Measurements from ENCODE around the gene TMEM141.

TMEM141 gene

DNA sequence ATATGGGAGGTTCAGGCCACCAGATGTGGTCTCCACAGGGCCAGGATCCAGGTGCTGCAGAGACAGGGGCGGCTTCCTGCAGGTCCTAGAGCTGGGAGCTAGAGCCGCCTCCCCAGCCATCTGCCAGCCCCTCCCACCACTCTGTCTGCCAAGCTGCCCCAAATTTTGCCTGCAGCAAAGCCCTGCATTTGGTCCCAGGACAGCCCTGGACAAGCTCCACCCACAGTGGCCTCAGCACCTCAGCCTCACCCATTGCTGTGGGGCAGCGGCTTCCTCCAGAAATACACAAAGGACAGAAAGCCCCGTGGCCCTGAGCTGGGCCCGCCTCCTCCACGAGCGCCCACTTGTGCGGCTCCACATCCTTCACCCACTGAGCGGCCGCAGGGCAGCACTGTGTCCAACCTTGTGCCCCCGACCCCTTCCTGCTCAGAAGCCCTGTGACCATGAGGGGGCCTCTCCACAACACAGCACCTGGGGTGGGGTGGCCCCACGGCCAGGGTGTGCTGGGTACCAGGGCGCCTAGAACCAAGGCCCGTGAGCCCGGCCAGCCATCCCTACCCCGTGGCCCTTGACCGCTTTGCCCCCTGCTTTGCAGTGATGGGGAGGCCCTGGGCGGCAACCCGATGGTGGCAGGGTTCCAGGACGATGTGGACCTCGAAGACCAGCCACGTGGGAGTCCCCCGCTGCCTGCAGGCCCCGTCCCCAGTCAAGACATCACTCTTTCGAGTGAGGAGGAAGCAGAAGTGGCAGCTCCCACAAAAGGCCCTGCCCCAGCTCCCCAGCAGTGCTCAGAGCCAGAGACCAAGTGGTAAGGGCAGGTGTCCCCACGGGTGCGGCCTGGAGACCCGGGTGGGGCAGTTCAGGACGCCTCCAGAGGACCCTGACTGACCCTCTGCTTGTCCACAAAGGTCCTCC is 47.4 kb downstream of the TMEM141 start:
- peaks cover 17% of the 10 kb centered on the region for H3K4me1 ChIP-seq (ENCODE audit: insufficient read depth, low read length)
- TF ChIP-seq CTCF (IDR thresholded peaks at IDR 0.05; ENCODE audit: borderline replicate concordance, extremely low read depth, low read length, poor library complexity, severe bottlenecking) (no peak), EZH2 (IDR thresholded peaks at IDR 0.05; ENCODE audit: borderline replicate concordance, low read depth, low read length, severe bottlenecking) (no peak)
- no peak overlapping the region for H2AFZ ChIP-seq (ENCODE audit: low read depth, low read length)
- DNase-seq: no peak
- peaks cover 9% of the 10 kb centered on the region for H4K20me1 ChIP-seq (ENCODE audit: insufficient read depth, low read length)
- no peak overlapping the region for H3K9ac ChIP-seq (ENCODE audit: low read depth, low read length)
- no peaks in the 10 kb centered on the region for H3K9me3 ChIP-seq (ENCODE audit: insufficient read depth, low read length, severe bottlenecking)
- no peak for ATAC-seq (ENCODE audit: insufficient read depth, low read depth)
- no peak overlapping the region for H3K4me2 ChIP-seq (ENCODE audit: insufficient read depth, low read length)
- H3K27me3 ChIP-seq (ENCODE audit: insufficient read depth, low read length, poor library complexity): no peaks in the 10 kb centered on the region
- H3K79me2 ChIP-seq (ENCODE audit: insufficient read depth, low read length): no peaks in the 10 kb centered on the region
- H3K27ac ChIP-seq (ENCODE audit: low read length): no peak overlapping the region
- peaks cover 40% of the 10 kb centered on the region for H3K36me3 ChIP-seq (ENCODE audit: insufficient read depth, low read length)
- H3K4me3 ChIP-seq (ENCODE audit: low read depth in 1 of 2, low read length in 2 of 2): no peak overlapping the region

DNA sequence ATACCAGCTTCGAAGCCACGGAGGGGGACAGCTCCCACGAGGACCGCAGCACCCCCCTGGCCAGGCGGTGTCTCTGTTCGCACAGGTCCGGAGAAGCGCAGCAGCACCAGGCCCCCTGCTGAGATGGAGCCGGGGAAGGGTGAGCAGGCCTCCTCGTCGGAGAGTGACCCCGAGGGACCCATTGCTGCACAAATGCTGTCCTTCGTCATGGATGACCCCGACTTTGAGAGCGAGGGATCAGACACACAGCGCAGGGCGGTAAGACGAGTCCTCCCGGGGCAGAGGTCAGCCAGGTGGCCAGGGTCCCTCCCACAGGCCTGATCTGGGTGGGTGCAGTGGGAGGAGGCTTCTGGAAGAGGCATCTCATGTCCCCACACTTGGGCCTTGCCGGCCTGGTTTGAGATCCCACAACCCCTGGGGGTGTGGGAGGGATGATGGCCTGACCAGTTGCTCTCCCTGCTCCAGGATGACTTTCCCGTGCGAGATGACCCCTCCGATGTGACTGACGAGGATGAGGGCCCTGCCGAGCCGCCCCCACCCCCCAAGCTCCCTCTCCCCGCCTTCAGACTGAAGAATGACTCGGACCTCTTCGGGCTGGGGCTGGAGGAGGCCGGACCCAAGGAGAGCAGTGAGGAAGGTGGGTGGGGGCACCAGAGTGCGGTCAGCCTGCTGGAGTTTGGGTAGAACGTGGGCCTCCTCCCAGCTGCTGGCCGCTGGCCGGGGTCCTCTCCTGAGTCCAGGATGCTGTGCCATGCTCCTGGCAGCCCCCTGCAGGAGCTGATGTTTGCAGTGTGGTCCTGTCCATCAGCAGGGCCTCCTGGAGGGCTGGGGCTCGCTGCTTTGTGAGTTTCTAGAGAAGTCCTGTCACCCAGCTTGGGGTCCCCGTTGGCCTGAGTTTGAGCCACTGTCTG is 48.3 kb downstream of the TMEM141 start:
- H3K27me3 ChIP-seq (ENCODE audit: insufficient read depth, low read length, poor library complexity): no peaks in the 10 kb centered on the region
- H3K36me3 ChIP-seq (ENCODE audit: insufficient read depth, low read length): peaks cover 36% of the 10 kb centered on the region
- DNase-seq: no peak
- no peak overlapping the region for H3K4me3 ChIP-seq (ENCODE audit: low read depth in 1 of 2, low read length in 2 of 2)
- no peak for TF ChIP-seq EZH2 (IDR thresholded peaks at IDR 0.05; ENCODE audit: borderline replicate concordance, low read depth, low read length, severe bottlenecking)
- no peak for TF ChIP-seq CTCF (IDR thresholded peaks at IDR 0.05; ENCODE audit: borderline replicate concordance, extremely low read depth, low read length, poor library complexity, severe bottlenecking)
- H3K79me2 ChIP-seq (ENCODE audit: insufficient read depth, low read length): no peaks in the 10 kb centered on the region
- ATAC-seq (ENCODE audit: insufficient read depth, low read depth): no peak
- H3K4me2 ChIP-seq (ENCODE audit: insufficient read depth, low read length): no peak overlapping the region
- H3K27ac ChIP-seq (ENCODE audit: low read length): no peak overlapping the region
- peaks cover 9% of the 10 kb centered on the region for H4K20me1 ChIP-seq (ENCODE audit: insufficient read depth, low read length)
- no peak overlapping the region for H3K9ac ChIP-seq (ENCODE audit: low read depth, low read length)
- peaks cover 17% of the 10 kb centered on the region for H3K4me1 ChIP-seq (ENCODE audit: insufficient read depth, low read length)
- H2AFZ ChIP-seq (ENCODE audit: low read depth, low read length): no peak overlapping the region
- H3K9me3 ChIP-seq (ENCODE audit: insufficient read depth, low read length, severe bottlenecking): no peaks in the 10 kb centered on the region

- no peak overlapping the region for H3K27ac ChIP-seq (ENCODE audit: low read length)
- H3K4me2 ChIP-seq (ENCODE audit: insufficient read depth, low read length): no peak overlapping the region
- no peaks in the 10 kb centered on the region for H3K79me2 ChIP-seq (ENCODE audit: insufficient read depth, low read length)
Observed at GRCh38 chr9:136840140-136840876, 49.2 kb downstream of the TMEM141 start.

More at GRCh38 chr9:136840140-136840876, 49.2 kb downstream of the TMEM141 start:
- H3K27me3 ChIP-seq (ENCODE audit: insufficient read depth, low read length, poor library complexity): no peaks in the 10 kb centered on the region
- H3K9ac ChIP-seq (ENCODE audit: low read depth, low read length): no peak overlapping the region
- H3K4me3 ChIP-seq (ENCODE audit: low read depth in 1 of 2, low read length in 2 of 2): no peak overlapping the region
- DNase-seq (no peak), ATAC-seq (ENCODE audit: insufficient read depth, low read depth) (no peak)
- peaks cover 9% of the 10 kb centered on the region for H4K20me1 ChIP-seq (ENCODE audit: insufficient read depth, low read length)
- no peak for TF ChIP-seq CTCF (IDR thresholded peaks at IDR 0.05; ENCODE audit: borderline replicate concordance, extremely low read depth, low read length, poor library complexity, severe bottlenecking)
- no peak for TF ChIP-seq EZH2 (IDR thresholded peaks at IDR 0.05; ENCODE audit: borderline replicate concordance, low read depth, low read length, severe bottlenecking)
- no peaks in the 10 kb centered on the region for H3K9me3 ChIP-seq (ENCODE audit: insufficient read depth, low read length, severe bottlenecking)
- H3K36me3 ChIP-seq (ENCODE audit: insufficient read depth, low read length): peaks cover 36% of the 10 kb centered on the region
- peaks cover 17% of the 10 kb centered on the region for H3K4me1 ChIP-seq (ENCODE audit: insufficient read depth, low read length)
- no peak overlapping the region for H2AFZ ChIP-seq (ENCODE audit: low read depth, low read length)
